IMR-90 (cell line): ENCODE data around the gene CDC42EP5. TPM values are rescaled to one million over a fixed set of nuclear protein-coding genes. Genes with fewer than 3 reads are reported as not detected.
A peak's percentile ranks its signal among the peaks of the same experiment; 100 is the strongest.

Experiments
- ATAC-seq: fragments of 200-7000 bp; cut with Tn5 transposase; 2 replicates; pipeline ENCODE4 v1.9.1; 2020; ENCODE audit warnings: low read depth, mild to moderate bottlenecking, moderate library complexity
- BruUV-seq: library from RNA; stranded (reverse); fragments of 400-500 nt; replicated peaks from 2 replicates; lab custom pipeline; 2021; lab: Mats Ljungman, UMichigan
- CTCF ChIA-PET: fragments of 300-600 bp; formaldehyde crosslinking; extraction: SDS; loops from one replicate; lab custom pipeline; 2021; ENCODE audit warnings: antibody characterized with exemption; lab: Yijun Ruan, JAX
- POLR2A ChIA-PET: fragments of 300-600 bp; sonication (Branson Sonifier 250); formaldehyde crosslinking; loops from one replicate; lab custom pipeline; 2022; ENCODE audit warnings: antibody characterized with exemption; ENCODE audit not compliant: unreplicated experiment; lab: Charles Lee
- DNase-seq: peaks from one replicate; pipeline ENCODE4 v3.0.0; 2013
- H2AFZ ChIP-seq: replicated peaks from 2 replicates; pipeline ENCODE3; 2013; ENCODE audit warnings: low read length, mild to moderate bottlenecking; ENCODE audit not compliant: poor library complexity
- H2AK5ac ChIP-seq: 2 replicates; pipeline ENCODE4 v1.6.1; 2013; ENCODE audit warnings: low read depth, low read length, inconsistent platforms
- H2AK9ac ChIP-seq: replicated peaks from 2 replicates; pipeline ENCODE3; 2013; ENCODE audit warnings: mild to moderate bottlenecking, low read depth, low read length, moderate library complexity; ENCODE audit not compliant: poor library complexity
- H2BK120ac ChIP-seq: 2 replicates; pipeline ENCODE4 v1.6.1; 2013; ENCODE audit warnings: low read depth, low read length, inconsistent platforms
- H2BK15ac ChIP-seq: 3 replicates; pipeline ENCODE4 v1.6.1; 2013; ENCODE audit warnings: low read depth, low read length, inconsistent platforms
- H2BK20ac ChIP-seq: 2 replicates; pipeline ENCODE4 v1.6.1; 2013; ENCODE audit warnings: low read depth, mild to moderate bottlenecking, inconsistent platforms, low read length, moderate library complexity
- H2BK5ac ChIP-seq: 2 replicates; pipeline ENCODE4 v1.6.1; 2013; ENCODE audit warnings: mild to moderate bottlenecking, low read depth, low read length, inconsistent platforms; ENCODE audit not compliant: poor library complexity, severe bottlenecking
- H3K14ac ChIP-seq: replicated peaks from 2 replicates; pipeline ENCODE4 v1.6.1; 2013; ENCODE audit warnings: low read depth, low read length, inconsistent platforms
- H3K18ac ChIP-seq: 2 replicates; pipeline ENCODE4 v1.6.1; 2013; ENCODE audit warnings: low read depth, low read length, control low read depth
- H3K23ac ChIP-seq: 2 replicates; pipeline ENCODE4 v1.6.1; 2013; ENCODE audit warnings: low read depth, low read length, inconsistent platforms
- H3K27ac ChIP-seq: 2 replicates; pipeline ENCODE4 v1.5.1; 2013; ENCODE audit warnings: mild to moderate bottlenecking, control low read depth, low read length; ENCODE audit not compliant: insufficient read depth
- H3K27me3 ChIP-seq: 2 replicates; pipeline ENCODE4 v1.6.1; 2013; ENCODE audit warnings: low read length; ENCODE audit not compliant: control insufficient read depth, insufficient read depth
- H3K36me3 ChIP-seq: 2 replicates; pipeline ENCODE4 v1.6.1; 2013; ENCODE audit warnings: low read length, mixed read lengths; ENCODE audit not compliant: control insufficient read depth, insufficient read depth
- H3K4ac ChIP-seq: 2 replicates; pipeline ENCODE4 v1.6.1; 2013; ENCODE audit warnings: low read depth, low read length, inconsistent platforms
- H3K4me1 ChIP-seq: 2 replicates; pipeline ENCODE4 v1.6.1; 2013; ENCODE audit warnings: low read length, mixed read lengths; ENCODE audit not compliant: control insufficient read depth, insufficient read depth
- H3K4me2 ChIP-seq: 2 replicates; pipeline ENCODE4 v1.6.1; 2013; ENCODE audit warnings: low read depth, mild to moderate bottlenecking, control low read depth, low read length, moderate library complexity
- H3K4me3 ChIP-seq: 2 replicates; pipeline ENCODE4 v1.5.1; 2013; ENCODE audit warnings: low read depth, mild to moderate bottlenecking, control low read depth, low read length, moderate library complexity; ENCODE audit not compliant: insufficient read depth
- H3K56ac ChIP-seq: 2 replicates; pipeline ENCODE4 v1.6.1; 2013; ENCODE audit warnings: low read length, inconsistent platforms; ENCODE audit not compliant: insufficient read depth; ENCODE audit errors: extremely low read depth
- H3K79me1 ChIP-seq, 2 experiments: 2 replicates each; pipeline ENCODE4 v1.6.1; 2013; ENCODE audit warnings: low read length in 2 of 2, inconsistent platforms in 1 of 2, low read depth in 1 of 2
- H3K9ac ChIP-seq: 2 replicates; pipeline ENCODE4 v1.6.1; 2013; ENCODE audit warnings: low read depth, low read length, control low read depth
- H3K9me1 ChIP-seq: 2 replicates; pipeline ENCODE4 v1.6.1; 2013; ENCODE audit warnings: low read length, inconsistent platforms; ENCODE audit not compliant: insufficient read depth
- H3K9me3 ChIP-seq: 2 replicates; pipeline ENCODE4 v1.6.1; 2013; ENCODE audit warnings: low read length; ENCODE audit not compliant: control insufficient read depth, insufficient read depth
- H4K20me1 ChIP-seq: 2 replicates; pipeline ENCODE4 v1.6.1; 2013; ENCODE audit warnings: low read length, inconsistent platforms; ENCODE audit not compliant: insufficient read depth
- H4K5ac ChIP-seq: 2 replicates; pipeline ENCODE4 v1.6.1; 2013; ENCODE audit warnings: mild to moderate bottlenecking, low read depth, low read length, control low read depth
- H4K8ac ChIP-seq, 2 experiments: 2 replicates each; pipeline ENCODE4 v1.6.1; 2013; ENCODE audit warnings: low read depth in 2 of 2, low read length in 2 of 2, control low read depth in 1 of 2, inconsistent platforms in 1 of 2
- H4K91ac ChIP-seq: 2 replicates; pipeline ENCODE4 v1.6.1; 2013; ENCODE audit warnings: low read depth, low read length, inconsistent platforms; ENCODE audit not compliant: insufficient read depth
- BHLHE40 ChIP-seq: fragments of 150-350 bp; IDR thresholded peaks from 2 replicates; pipeline ENCODE4 v1.6.1; 2016; ENCODE audit warnings: mild to moderate bottlenecking, low read depth, low read length
- CEBPB ChIP-seq: IDR thresholded peaks from 2 replicates; pipeline ENCODE4 v1.6.1; 2012; ENCODE audit warnings: low read depth, low read length, improper control_type of control experiment
- CHD1 ChIP-seq: IDR thresholded peaks from 2 replicates; pipeline ENCODE4 v1.6.1; 2012; ENCODE audit warnings: low read depth, low read length, improper control_type of control experiment
- FOS ChIP-seq: fragments of 150-350 bp; IDR thresholded peaks from 2 replicates; pipeline ENCODE4 v1.6.1; 2016; ENCODE audit warnings: low read depth, low read length
- MAFK ChIP-seq: IDR thresholded peaks from 2 replicates; pipeline ENCODE4 v1.6.1; 2012; ENCODE audit warnings: low read depth, low read length, improper control_type of control experiment
- MAZ ChIP-seq: IDR thresholded peaks from 2 replicates; pipeline ENCODE4 v1.6.1; 2012; ENCODE audit warnings: low read depth, mild to moderate bottlenecking, low read length, improper control_type of control experiment, moderate library complexity, borderline replicate concordance
- MXI1 ChIP-seq: IDR thresholded peaks from 2 replicates; pipeline ENCODE4 v1.6.1; 2012; ENCODE audit warnings: low read depth, mild to moderate bottlenecking, low read length, moderate library complexity, borderline replicate concordance
- NFE2L2 ChIP-seq: fragments of 150-350 bp; IDR thresholded peaks from 2 replicates; pipeline ENCODE4 v1.6.1; 2016; ENCODE audit warnings: low read depth, mild to moderate bottlenecking, low read length
- POLR2A ChIP-seq: IDR thresholded peaks from 2 replicates; pipeline ENCODE4 v1.6.1; 2012; ENCODE audit warnings: mild to moderate bottlenecking, low read depth, low read length
- RAD21 ChIP-seq: IDR thresholded peaks from 2 replicates; pipeline ENCODE4 v1.6.1; 2012; ENCODE audit warnings: low read length, improper control_type of control experiment
- RCOR1 ChIP-seq: IDR thresholded peaks from 2 replicates; pipeline ENCODE4 v1.6.1; 2012; ENCODE audit warnings: mild to moderate bottlenecking, low read length, improper control_type of control experiment; ENCODE audit not compliant: insufficient replicate concordance
- RFX5 ChIP-seq: IDR thresholded peaks from 2 replicates; pipeline ENCODE4 v1.8.0; 2012; ENCODE audit warnings: low read depth, mild to moderate bottlenecking, low read length, moderate library complexity
- SMC3 ChIP-seq: fragments of 150-350 bp; IDR thresholded peaks from 2 replicates; pipeline ENCODE4 v1.6.1; 2016; ENCODE audit warnings: low read depth, mild to moderate bottlenecking, antibody characterized with exemption, low read length, moderate library complexity
- WGBS, 2 experiments: methylation state at CpG; one replicate each; pipeline versions ENCODE4 v1.1.5 to v1.1.7; 2013; ENCODE audit warnings: missing lambda C conversion rate in 2 of 2; ENCODE audit not compliant: insufficient read length in 1 of 2; ENCODE audit errors: extremely low coverage in 2 of 2; 5-methylcytosine and 5-hydroxymethylcytosine counted together
- dilution Hi-C: fragments of 300-500 bp; cut with HindIII; formaldehyde crosslinking; loops from one replicate; pipeline ENCODE4 v1.14.3; 2018; ENCODE audit warnings: low sequenced_read_pairs; ENCODE audit not compliant: unreplicated experiment
- in situ Hi-C: fragments of 300-500 bp; cut with MboI; formaldehyde crosslinking; loops from 3 replicates; pipeline ENCODE4 v1.14.3; 2019; ENCODE audit warnings: low sequenced_read_pairs, inconsistent platforms, mixed read lengths
- intact Hi-C: fragments of 100-400 bp; cut with micrococcal nuclease; formaldehyde crosslinking; loops from 2 replicates; pipeline ENCODE4 v1.10.0; 2022
- polyA plus RNA-seq, 3 experiments: library from polyadenylated mRNA; depleted of rRNA; stranded (reverse); fragments of >200 nt; gene quantifications; 2 replicates each; pipeline ENCODE4 v1.2.3, GENCODE V29; 2012; ENCODE audit warnings: low replicate concordance in 1 of 3
- total RNA-seq: library from RNA; depleted of rRNA; stranded (reverse); fragments of >200 nt; gene quantifications from 2 replicates; pipeline ENCODE4 v1.2.3, GENCODE V29; 2012
- TF ChIP-seq, protein P1 (sequence below): conservative IDR thresholded peaks from 2 replicates; pipeline ENCODE4 v1.5.1; 2012; ENCODE audit warnings: mild to moderate bottlenecking, low read depth, low read length, improper control_type of control experiment
- TF ChIP-seq, protein P2 (sequence below): fragments of 150-350 bp; IDR thresholded peaks from 2 replicates; pipeline ENCODE4 v1.6.1; 2016; ENCODE audit warnings: low read depth, mild to moderate bottlenecking, low read length, moderate library complexity, borderline replicate concordance
- TF ChIP-seq, protein P3 (sequence below): fragments of 150-350 bp; IDR thresholded peaks from 2 replicates; pipeline ENCODE4 v1.6.1; 2017; ENCODE audit warnings: mild to moderate bottlenecking, antibody characterized with exemption, low read length, low read depth

CDC42EP5 gene
- total and polyA plus RNA-seq, 2 of the 4 experiments (the other 2 are of a cell fraction), result 7.2 to 25.3 TPM

- no peak overlapping the region for H3K9ac ChIP-seq
- no peak overlapping the region for H2BK120ac ChIP-seq
- no peak overlapping the region for H3K18ac ChIP-seq
- H3K14ac ChIP-seq, result no peak overlapping the region
- H3K4ac ChIP-seq, result no peak overlapping the region
- peak overlapping the region; percentile 13 for H2AK9ac ChIP-seq
- no CpG with 5 or more reads among the region's 11 CpGs for WGBS, 2 experiments
- H3K23ac ChIP-seq, result no peak overlapping the region
- H3K27me3 ChIP-seq, result peaks cover 11% of the 10 kb centered on the region; the same call in 1 of the 2 replicates
- H2AK5ac ChIP-seq, result no peak overlapping the region
- peak overlapping the region; percentile 66 for H3K4me2 ChIP-seq
- POLR2A ChIA-PET, result interaction anchor here (0.5 to 0.9 kb wide), 2 partner anchors 32 to 241 kb away, joined by 3 read pairs; partner anchors contain the start of gene LENG9
- BruUV-seq, result no TSS peak
- TF ChIP-seq CHD1 (no peak), RCOR1 (no peak), CEBPB (no peak), RAD21 (no peak), POLR2A (no peak), FOS (no peak), SMC3 (no peak), MAZ (no peak), MAFK (no peak), BHLHE40 (no peak), RFX5 (no peak), MXI1 (no peak), NFE2L2 (no peak)
- TF ChIP-seq, protein P1, sequence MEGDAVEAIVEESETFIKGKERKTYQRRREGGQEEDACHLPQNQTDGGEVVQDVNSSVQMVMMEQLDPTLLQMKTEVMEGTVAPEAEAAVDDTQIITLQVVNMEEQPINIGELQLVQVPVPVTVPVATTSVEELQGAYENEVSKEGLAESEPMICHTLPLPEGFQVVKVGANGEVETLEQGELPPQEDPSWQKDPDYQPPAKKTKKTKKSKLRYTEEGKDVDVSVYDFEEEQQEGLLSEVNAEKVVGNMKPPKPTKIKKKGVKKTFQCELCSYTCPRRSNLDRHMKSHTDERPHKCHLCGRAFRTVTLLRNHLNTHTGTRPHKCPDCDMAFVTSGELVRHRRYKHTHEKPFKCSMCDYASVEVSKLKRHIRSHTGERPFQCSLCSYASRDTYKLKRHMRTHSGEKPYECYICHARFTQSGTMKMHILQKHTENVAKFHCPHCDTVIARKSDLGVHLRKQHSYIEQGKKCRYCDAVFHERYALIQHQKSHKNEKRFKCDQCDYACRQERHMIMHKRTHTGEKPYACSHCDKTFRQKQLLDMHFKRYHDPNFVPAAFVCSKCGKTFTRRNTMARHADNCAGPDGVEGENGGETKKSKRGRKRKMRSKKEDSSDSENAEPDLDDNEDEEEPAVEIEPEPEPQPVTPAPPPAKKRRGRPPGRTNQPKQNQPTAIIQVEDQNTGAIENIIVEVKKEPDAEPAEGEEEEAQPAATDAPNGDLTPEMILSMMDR, result no peak
- TF ChIP-seq, protein P2, sequence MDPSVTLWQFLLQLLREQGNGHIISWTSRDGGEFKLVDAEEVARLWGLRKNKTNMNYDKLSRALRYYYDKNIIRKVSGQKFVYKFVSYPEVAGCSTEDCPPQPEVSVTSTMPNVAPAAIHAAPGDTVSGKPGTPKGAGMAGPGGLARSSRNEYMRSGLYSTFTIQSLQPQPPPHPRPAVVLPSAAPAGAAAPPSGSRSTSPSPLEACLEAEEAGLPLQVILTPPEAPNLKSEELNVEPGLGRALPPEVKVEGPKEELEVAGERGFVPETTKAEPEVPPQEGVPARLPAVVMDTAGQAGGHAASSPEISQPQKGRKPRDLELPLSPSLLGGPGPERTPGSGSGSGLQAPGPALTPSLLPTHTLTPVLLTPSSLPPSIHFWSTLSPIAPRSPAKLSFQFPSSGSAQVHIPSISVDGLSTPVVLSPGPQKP, result no peak
- TF ChIP-seq, protein P3, sequence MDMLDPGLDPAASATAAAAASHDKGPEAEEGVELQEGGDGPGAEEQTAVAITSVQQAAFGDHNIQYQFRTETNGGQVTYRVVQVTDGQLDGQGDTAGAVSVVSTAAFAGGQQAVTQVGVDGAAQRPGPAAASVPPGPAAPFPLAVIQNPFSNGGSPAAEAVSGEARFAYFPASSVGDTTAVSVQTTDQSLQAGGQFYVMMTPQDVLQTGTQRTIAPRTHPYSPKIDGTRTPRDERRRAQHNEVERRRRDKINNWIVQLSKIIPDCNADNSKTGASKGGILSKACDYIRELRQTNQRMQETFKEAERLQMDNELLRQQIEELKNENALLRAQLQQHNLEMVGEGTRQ, result no peak
- H3K36me3 ChIP-seq, result peaks cover 2% of the 10 kb centered on the region; the same call in 1 of the 2 replicates
- CTCF ChIA-PET, result no interaction called here
- no peaks in the 10 kb centered on the region; a peak in 1 of 4 replicates for H3K79me1 ChIP-seq
- no peak overlapping the region for H2BK15ac ChIP-seq
- intact Hi-C loops, result no loop called here
- no peak overlapping the region for H3K56ac ChIP-seq
- H3K27ac ChIP-seq, result no peak overlapping the region
- no peak overlapping the region for H4K8ac ChIP-seq
- H2AFZ ChIP-seq, result no peak overlapping the region
- H3K9me3 ChIP-seq, result no peaks in the 10 kb centered on the region
- H3K4me1 ChIP-seq, result 0 out of 2 replicates have a peak, but pooled peaks cover 2% of the 10 kb centered on the region
- no peak overlapping the region for H3K4me3 ChIP-seq
- no peak overlapping the region for H4K5ac ChIP-seq
- in situ Hi-C loops, result no loop called here
- peak; percentile 28 for DNase-seq
- no peak for ATAC-seq
- H2BK5ac ChIP-seq, result no peak overlapping the region
- dilution Hi-C loops, result no loop called here
- no peak overlapping the region for H2BK20ac ChIP-seq
- H4K20me1 ChIP-seq, result peaks cover 3% of the 10 kb centered on the region; the same call in 1 of the 2 replicates
- peaks cover 3% of the 10 kb centered on the region; the same call in 1 of the 2 replicates for H3K9me1 ChIP-seq
- H4K91ac ChIP-seq, result no peak overlapping the region
These were observed 41.7 kb downstream of the CDC42EP5 start for GRCh38 chr19:54431255-54431838.
